Esophagus muscularis mucosa (tissue), 4 donors: ENCODE results near the gene MUC16. TPM values are rescaled to one million over a fixed set of nuclear protein-coding genes. Genes with fewer than 3 reads are reported as not detected.
A peak's percentile ranks its signal among the peaks of the same experiment; 100 is the strongest.
"Not testable (repeated sequence)": the region's sequence is repeated elsewhere in the genome, so short reads cannot be mapped to it uniquely, and the experiment has no call there.

ENCODE experiments used
- DNase-seq: peaks from one replicate; pipeline ENCODE4 v3.0.0-alpha.2; 2017; ENCODE audit errors: extremely low spot score
- H3K27ac ChIP-seq, 4 donors: fragments of 200-600 bp; sonication (generic); replicated peaks in 1 of 4; 1 replicate in 3 of 4; 2 replicates in 1 of 4; pipeline ENCODE4 v1.5.1; 2016 to 2019; ENCODE audit warnings: mild to moderate bottlenecking in 1 of 4
- H3K27me3 ChIP-seq, 4 donors: fragments of 200-600 bp; sonication (generic); one replicate each; pipeline versions ENCODE4 v1.5.1 to v1.6.0; 2016 to 2019
- H3K36me3 ChIP-seq, 4 donors: fragments of 200-600 bp; sonication (generic); one replicate each; pipeline ENCODE4 v1.5.1; 2016 to 2019
- H3K4me1 ChIP-seq, 4 donors: fragments of 200-600 bp; sonication (generic); one replicate each; pipeline ENCODE4 v1.5.1; 2016 to 2019
- H3K4me3 ChIP-seq, 4 donors: fragments of 200-600 bp; sonication (generic); 1 replicate in 2 of 4; 2 replicates in 2 of 4; pipeline ENCODE4 v1.5.1; 2016 to 2019; ENCODE audit warnings: mild to moderate bottlenecking in 4 of 4, moderate library complexity in 1 of 4
- H3K9me3 ChIP-seq, 4 donors: fragments of 200-600 bp; sonication (generic); 1 replicate in 3 of 4; 2 replicates in 1 of 4; pipeline ENCODE4 v1.5.1; 2016 to 2019
- CTCF ChIP-seq, 3 experiments: fragments of 200-600 bp in 2 of 3; fragments of 450-650 bp in 1 of 3; sonication (generic) in 2 of 3; IDR thresholded peaks; one replicate each; pipeline ENCODE4 v1.5.1; 2017 to 2019; ENCODE audit warnings: antibody characterized with exemption in 3 of 3, mild to moderate bottlenecking in 2 of 3, moderate library complexity in 1 of 3
- EP300 ChIP-seq: sonication (generic); formaldehyde crosslinking; IDR thresholded peaks from one replicate; pipeline ENCODE4 v1.6.1; 2017; ENCODE audit warnings: antibody characterized with exemption
- POLR2A ChIP-seq: fragments of 450-650 bp; IDR thresholded peaks from one replicate; pipeline ENCODE4 v1.6.1; 2017; ENCODE audit warnings: antibody characterized with exemption, moderate library complexity, mild to moderate bottlenecking, low read depth
- POLR2AphosphoS5 ChIP-seq, 2 donors: sonication (generic); formaldehyde crosslinking; IDR thresholded peaks; one replicate each; pipeline ENCODE4 v1.6.1; 2017; ENCODE audit warnings: antibody characterized with exemption in 2 of 2
- WGBS: methylation state at CpG from one replicate; pipeline ENCODE4 v1.1.5; 2018; 5-methylcytosine and 5-hydroxymethylcytosine counted together
- intact Hi-C: fragments of 100-400 bp; cut with DNase I; formaldehyde crosslinking; loops from one replicate; pipeline ENCODE4 v1.15.1; 2023
- total RNA-seq, 4 donors: library from RNA; depleted of rRNA; stranded (reverse); fragments of >200 nt; gene quantifications; one replicate each; pipeline versions ENCODE4 v1.1.0 to v1.2.1, GENCODE V29; 2016

Gene MUC16
- total RNA-seq: under 1 TPM in 3 of 4 donors, not detected in 1; under 0.01 TPM

DNA sequence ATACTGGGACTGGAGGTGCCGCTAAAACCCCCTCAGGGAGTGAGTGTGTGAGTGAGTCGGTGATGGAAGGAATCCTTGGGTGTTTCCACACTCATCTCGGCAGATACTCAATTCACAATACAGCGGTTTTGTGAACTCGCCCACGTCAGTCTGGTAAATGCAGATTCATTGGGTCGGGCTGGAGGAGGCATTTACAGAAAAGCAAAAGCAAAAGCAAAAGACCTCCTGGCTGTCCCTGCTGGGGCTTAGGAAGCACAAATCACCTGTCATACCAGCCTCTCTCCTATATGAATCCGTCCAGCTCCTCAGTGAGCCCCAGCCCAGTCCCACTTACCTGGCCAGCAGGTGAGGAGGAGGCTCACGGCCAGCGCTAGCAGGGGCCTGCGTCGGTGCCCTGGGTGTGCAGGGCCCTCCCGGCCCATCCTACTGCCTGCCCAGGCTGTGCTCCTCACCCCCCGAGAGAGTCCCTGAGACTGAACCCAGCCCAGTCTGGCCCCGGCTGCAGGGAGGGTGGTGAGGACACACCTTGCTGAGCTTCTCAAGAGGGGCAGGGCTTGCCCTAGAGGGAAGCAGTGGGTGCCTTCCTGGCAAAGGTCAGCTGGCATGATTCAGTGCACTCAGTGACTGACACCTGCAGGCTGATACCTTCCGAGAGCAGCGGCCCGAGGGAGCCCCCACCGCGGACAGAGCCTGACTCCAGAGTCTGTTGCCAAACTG lies at the start of gene MUC16:
MUC16 (minus strand) TSS at position 475 of the 717 bp plus-strand sequence.
- DNase-seq: no peak
- H3K9me3 ChIP-seq: no peaks in the 10 kb centered on the region
- H3K36me3 ChIP-seq: no peaks in the 10 kb centered on the region
- peaks cover 0 to 18% (median 0%) of the 10 kb centered on the region in 4 donors for H3K27me3 ChIP-seq
- H3K4me3 ChIP-seq: no peak within 1 kb of the TSS
- no peaks in the 10 kb centered on the region for H3K4me1 ChIP-seq
- no peak for TF ChIP-seq POLR2AphosphoS5 (IDR thresholded peaks at IDR 0.05)
- no peak for TF ChIP-seq EP300
- TF ChIP-seq CTCF (IDR thresholded peaks at IDR 0.05): no peak
- no peak for TF ChIP-seq POLR2A
- intact Hi-C loops: no loop called here
- no peak within 1 kb of the TSS for H3K27ac ChIP-seq
- WGBS: 80% methylated on average over 15 of the region's 20 CpGs

DNA sequence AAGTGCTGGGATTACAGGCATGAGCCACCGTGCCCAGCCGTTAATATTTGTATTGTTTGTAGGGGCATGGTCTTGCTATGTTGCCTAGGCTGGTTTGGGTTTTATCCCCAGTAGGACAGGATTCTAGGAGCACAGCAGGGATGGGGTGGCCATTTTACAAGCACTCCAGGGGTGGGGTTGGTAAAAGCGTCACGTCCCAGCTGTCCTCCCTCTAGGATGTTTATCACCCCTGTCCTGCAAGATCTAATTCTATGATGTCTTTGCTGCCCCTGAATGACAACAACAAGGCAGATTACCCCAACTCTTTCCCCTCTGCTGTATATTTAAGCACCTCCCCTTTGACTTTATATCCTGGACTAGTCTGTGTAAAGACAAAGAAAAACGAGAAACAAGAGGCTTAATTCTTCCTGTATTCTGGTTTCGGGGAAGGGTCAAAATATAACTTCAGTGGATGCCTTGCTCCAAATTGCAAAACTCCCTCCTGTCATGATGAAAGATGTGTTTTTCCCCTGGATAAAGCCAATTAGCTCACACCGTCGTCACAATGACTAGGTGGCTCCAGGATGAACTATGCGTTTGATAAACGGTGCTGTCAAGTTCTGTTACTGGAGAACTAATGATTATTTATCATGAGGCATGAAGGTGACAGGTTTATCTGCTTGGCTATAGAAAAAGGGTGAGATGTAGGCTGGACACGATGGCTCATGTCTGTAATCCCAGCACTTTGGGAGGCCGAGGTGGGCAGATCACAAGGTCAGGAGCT lies 48.9 kb upstream of the MUC16 start:
- no peak for TF ChIP-seq EP300
- peak; percentile 24 to 42 for TF ChIP-seq POLR2AphosphoS5 (IDR thresholded peaks at IDR 0.05)
- 39% methylated on average over 12 of the region's 12 CpGs for WGBS
- DNase-seq: no peak
- Histone ChIP-seq H3K4me3 (no peak overlapping the region), H3K36me3 (no peaks in the 10 kb centered on the region), H3K9me3 (no peaks in the 10 kb centered on the region), H3K4me1 (peaks cover 0 to 6% (median 0%) of the 10 kb centered on the region in 4 donors), H3K27ac (peak overlapping the region in 2 of 4 donors; percentile 41 to 58), H3K27me3 (no peaks in the 10 kb centered on the region)
- intact Hi-C loops: no loop called here

- 77% methylated on average over 4 of the region's 4 CpGs for WGBS
- no peak overlapping the region for H3K4me3 ChIP-seq
- no peaks in the 10 kb centered on the region for H3K36me3 ChIP-seq
- no peaks in the 10 kb centered on the region for H3K9me3 ChIP-seq
- intact Hi-C loops: no loop called here
- TF ChIP-seq POLR2AphosphoS5 (IDR thresholded peaks at IDR 0.05) (no peak), CTCF (IDR thresholded peaks at IDR 0.05) (no peak), POLR2A (no peak), EP300 (no peak)
- H3K27me3 ChIP-seq: no peaks in the 10 kb centered on the region
- no peak for DNase-seq
- H3K27ac ChIP-seq: no peak overlapping the region
- H3K4me1 ChIP-seq: peaks cover 0 to 6% (median 0%) of the 10 kb centered on the region in 4 donors
These were observed 47.5 kb upstream of the MUC16 start for GRCh38 chr19:9057505-9058258.

DNA sequence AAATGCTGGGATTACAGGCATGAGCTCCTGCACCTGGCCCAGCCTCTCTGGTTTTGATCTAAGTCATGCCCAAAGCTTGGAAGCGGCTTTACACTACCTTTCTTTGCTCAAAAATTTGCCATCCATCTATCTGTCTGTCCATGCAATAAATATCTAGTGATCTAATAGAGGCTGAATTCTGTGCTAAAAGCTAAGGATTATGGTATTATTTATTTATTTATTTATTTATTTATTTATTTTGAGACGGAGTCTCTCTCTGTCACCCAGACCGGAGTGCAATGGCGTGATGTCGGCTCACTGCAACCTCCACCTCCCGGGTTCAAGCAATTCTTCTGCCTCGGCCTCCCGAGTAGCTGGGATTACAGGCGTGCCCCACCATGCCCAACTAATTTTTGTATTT lies 45.9 kb upstream of the MUC16 start:
- H3K4me1 ChIP-seq, H3K4me3 ChIP-seq, H3K27ac ChIP-seq, H3K27me3 ChIP-seq, H3K36me3 ChIP-seq, DNase-seq, H3K9me3 ChIP-seq, intact Hi-C loops: not testable (repeated sequence)
- 90% methylated on average over 9 of the region's 9 CpGs for WGBS

GRCh38 chr19:9054765-9055164 lies 44.6 kb upstream of the MUC16 start:
- H3K27me3 ChIP-seq: no peaks in the 10 kb centered on the region
- DNase-seq: no peak
- no peak for TF ChIP-seq EP300
- TF ChIP-seq POLR2AphosphoS5 (IDR thresholded peaks at IDR 0.05): no peak
- no peak for TF ChIP-seq CTCF (IDR thresholded peaks at IDR 0.05)
- no peak for TF ChIP-seq POLR2A
- H3K4me3 ChIP-seq: no peak overlapping the region
- no peaks in the 10 kb centered on the region for H3K36me3 ChIP-seq
- H3K4me1 ChIP-seq: peaks cover 0 to 6% (median 0%) of the 10 kb centered on the region in 4 donors
- no peaks in the 10 kb centered on the region for H3K9me3 ChIP-seq
- H3K27ac ChIP-seq: no peak overlapping the region
- WGBS: 40% methylated on average over 8 of the region's 8 CpGs
- intact Hi-C loops: no loop called here
